Breast epithelium (tissue), 4 donors: ENCODE data around the gene CCDC127. TPM values are rescaled to one million over a fixed set of nuclear protein-coding genes. Genes with fewer than 3 reads are reported as not detected.

Source experiments
- DNase-seq, 2 donors: peaks; one replicate each; pipeline ENCODE4 v3.0.0-alpha.2; 2019; ENCODE audit warnings: low spot score in 2 of 2
- H3K27ac ChIP-seq, 2 donors: fragments of 200-600 bp; sonication (generic) in 1 of 2; one replicate each; pipeline ENCODE4 v1.5.1; 2016 to 2019; ENCODE audit warnings: mild to moderate bottlenecking in 1 of 2
- H3K27me3 ChIP-seq, 2 donors: fragments of 200-600 bp; sonication (generic) in 1 of 2; one replicate each; pipeline versions ENCODE4 v1.5.1 to v1.6.0; 2017 to 2019; ENCODE audit warnings: control low read depth in 1 of 2, mild to moderate bottlenecking in 1 of 2
- H3K36me3 ChIP-seq: fragments of 200-600 bp; one replicate; pipeline ENCODE4 v1.5.1; 2019
- H3K4me1 ChIP-seq, 2 donors: fragments of 200-600 bp; sonication (generic); one replicate each; pipeline ENCODE4 v1.5.1; 2016 to 2019; ENCODE audit warnings: control low read depth in 1 of 2
- H3K4me3 ChIP-seq, 3 donors: fragments of 200-600 bp; sonication (generic); 1 replicate in 2 of 3; 2 replicates in 1 of 3; pipeline ENCODE4 v1.5.1; 2016 to 2019; ENCODE audit warnings: mild to moderate bottlenecking in 3 of 3, moderate library complexity in 2 of 3
- H3K9me3 ChIP-seq, 2 donors: fragments of 200-600 bp; sonication (generic) in 1 of 2; one replicate each; pipeline ENCODE4 v1.5.1; 2016 to 2019; ENCODE audit warnings: control low read depth in 1 of 2
- POLR2A ChIP-seq: fragments of 450-650 bp; IDR thresholded peaks from one replicate; pipeline ENCODE4 v1.6.1; 2016; ENCODE audit warnings: antibody characterized with exemption, mild to moderate bottlenecking, moderate library complexity
- POLR2AphosphoS5 ChIP-seq, 3 donors: sonication (generic); formaldehyde crosslinking; IDR thresholded peaks; one replicate each; pipeline ENCODE4 v1.6.1; 2017; ENCODE audit warnings: antibody characterized with exemption in 3 of 3
- intact Hi-C: fragments of 100-400 bp; cut with DNase I; formaldehyde crosslinking; loops from one replicate; pipeline ENCODE4 v1.15.1; 2023; ENCODE audit warnings: low total_unique reads
- total RNA-seq, 3 donors: library from RNA; depleted of rRNA; stranded (reverse); fragments of >200 nt; gene quantifications; one replicate each; pipeline ENCODE4 v1.1.0, GENCODE V29; 2016
- TF ChIP-seq, protein P1 (sequence below), 3 donors: fragments of 450-650 bp; IDR thresholded peaks; one replicate each; pipeline ENCODE4 v1.5.1; 2016 to 2017; ENCODE audit warnings: antibody characterized with exemption in 3 of 3, mild to moderate bottlenecking in 3 of 3, moderate library complexity in 3 of 3

The CCDC127 gene
- total RNA-seq, 3 donors from 2014 or later, result 5.0 to 5.6 (median 5.3) TPM

DNA sequence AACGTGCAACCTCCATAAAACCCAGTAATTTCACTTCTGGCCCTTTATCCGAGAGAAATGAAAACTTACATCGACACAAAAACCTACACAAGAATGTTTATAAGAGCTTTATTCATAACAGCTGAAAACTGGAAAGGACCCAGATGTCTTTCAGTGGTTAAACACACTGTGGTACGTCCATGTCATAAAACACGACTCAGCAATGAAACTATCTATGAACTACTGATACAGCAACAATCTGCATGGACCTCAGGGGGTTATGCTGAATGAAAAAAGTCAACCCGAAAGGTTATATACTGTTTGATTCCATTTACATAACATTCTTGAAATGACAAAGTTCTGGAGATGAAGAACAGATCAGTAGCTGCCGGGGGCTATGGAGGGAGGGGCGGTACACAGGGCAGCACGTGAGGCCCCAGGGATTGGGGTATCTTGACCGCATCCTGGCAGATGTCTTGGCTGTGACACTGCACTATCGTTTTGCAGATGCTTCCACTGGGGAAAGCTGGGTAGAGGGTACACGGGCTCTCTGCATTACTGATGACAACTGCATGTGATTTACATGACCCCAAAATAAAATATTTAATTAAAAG, 4.1 kb downstream of the CCDC127 start:
- no peak for DNase-seq

DNA sequence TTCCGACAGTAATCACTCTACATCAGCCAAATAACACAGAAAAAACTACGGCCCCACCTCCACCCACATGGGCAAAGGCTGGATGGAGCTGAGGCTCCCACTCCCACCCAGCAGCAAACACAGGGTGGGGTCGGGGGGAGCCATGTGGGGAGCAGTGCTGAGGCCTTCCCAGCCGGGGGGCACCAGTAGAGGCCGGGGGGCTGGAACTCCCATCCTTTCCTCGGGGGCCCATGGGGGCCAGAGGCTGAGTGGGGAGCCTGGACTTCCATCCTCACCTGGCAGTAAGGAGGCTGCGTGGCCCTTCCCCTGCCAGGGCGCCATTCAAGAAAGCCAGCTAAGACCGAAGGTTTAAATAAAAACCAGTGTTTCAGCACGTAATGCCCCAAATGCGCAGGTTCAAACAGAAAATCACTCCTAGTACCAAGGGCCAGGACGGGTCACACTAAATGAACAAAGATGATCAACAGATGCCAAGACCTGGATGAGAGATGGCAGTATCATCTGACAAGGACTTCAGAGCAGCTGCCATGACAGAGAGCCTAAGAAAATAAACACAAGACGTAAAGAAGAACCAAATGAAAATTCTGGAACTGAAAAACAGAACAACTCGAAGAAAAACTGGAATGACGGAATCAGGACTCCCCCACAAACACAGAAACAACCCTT, 9.4 kb downstream of the CCDC127 start:
- H3K9me3 ChIP-seq, result no peaks in the 10 kb centered on the region
- TF ChIP-seq POLR2AphosphoS5 (IDR thresholded peaks at IDR 0.05) (no peak), POLR2A (no peak)
- TF ChIP-seq, protein P1, sequence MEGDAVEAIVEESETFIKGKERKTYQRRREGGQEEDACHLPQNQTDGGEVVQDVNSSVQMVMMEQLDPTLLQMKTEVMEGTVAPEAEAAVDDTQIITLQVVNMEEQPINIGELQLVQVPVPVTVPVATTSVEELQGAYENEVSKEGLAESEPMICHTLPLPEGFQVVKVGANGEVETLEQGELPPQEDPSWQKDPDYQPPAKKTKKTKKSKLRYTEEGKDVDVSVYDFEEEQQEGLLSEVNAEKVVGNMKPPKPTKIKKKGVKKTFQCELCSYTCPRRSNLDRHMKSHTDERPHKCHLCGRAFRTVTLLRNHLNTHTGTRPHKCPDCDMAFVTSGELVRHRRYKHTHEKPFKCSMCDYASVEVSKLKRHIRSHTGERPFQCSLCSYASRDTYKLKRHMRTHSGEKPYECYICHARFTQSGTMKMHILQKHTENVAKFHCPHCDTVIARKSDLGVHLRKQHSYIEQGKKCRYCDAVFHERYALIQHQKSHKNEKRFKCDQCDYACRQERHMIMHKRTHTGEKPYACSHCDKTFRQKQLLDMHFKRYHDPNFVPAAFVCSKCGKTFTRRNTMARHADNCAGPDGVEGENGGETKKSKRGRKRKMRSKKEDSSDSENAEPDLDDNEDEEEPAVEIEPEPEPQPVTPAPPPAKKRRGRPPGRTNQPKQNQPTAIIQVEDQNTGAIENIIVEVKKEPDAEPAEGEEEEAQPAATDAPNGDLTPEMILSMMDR (IDR thresholded peaks at IDR 0.05), result no peak
- no peak overlapping the region for H3K27ac ChIP-seq
- no peak overlapping the region for H3K4me3 ChIP-seq
- H3K36me3 ChIP-seq, result no peaks in the 10 kb centered on the region
- DNase-seq, result no peak
- H3K27me3 ChIP-seq, result no peaks in the 10 kb centered on the region
- H3K4me1 ChIP-seq, result no peaks in the 10 kb centered on the region
- intact Hi-C loops, result no loop called here

More for the DNA sequence above, 4.1 kb downstream of the CCDC127 start:
- Histone ChIP-seq H3K36me3 (no peaks in the 10 kb centered on the region), H3K9me3 (no peaks in the 10 kb centered on the region), H3K4me3 (no peak overlapping the region), H3K27me3 (no peaks in the 10 kb centered on the region), H3K4me1 (no peaks in the 10 kb centered on the region), H3K27ac (no peak overlapping the region)
- intact Hi-C loops, result no loop called here
- TF ChIP-seq POLR2A, result no peak
- TF ChIP-seq, protein P1 (IDR thresholded peaks at IDR 0.05), result no peak
- TF ChIP-seq POLR2AphosphoS5 (IDR thresholded peaks at IDR 0.05), result no peak

DNA sequence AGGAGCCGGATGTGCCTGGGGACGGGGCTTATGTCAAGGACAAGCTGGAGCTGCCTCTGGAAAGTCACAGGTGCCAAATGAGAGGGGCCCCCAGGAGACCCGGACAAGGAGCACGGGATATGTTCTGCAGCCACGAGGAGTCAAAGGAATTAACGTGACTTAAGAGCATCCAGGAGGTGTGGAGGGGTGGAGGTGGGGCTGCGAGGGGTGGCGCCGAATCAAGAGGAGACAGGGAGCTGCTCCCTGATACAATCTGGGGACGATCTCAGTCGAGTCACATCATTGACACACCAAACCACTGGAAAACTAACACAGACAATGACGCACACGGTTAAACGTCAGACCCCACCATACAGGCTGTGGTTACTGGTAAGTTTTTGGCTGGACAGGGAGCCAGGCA, 10.4 kb downstream of the CCDC127 start:
- Histone ChIP-seq H3K27ac (no peak overlapping the region), H3K36me3 (no peaks in the 10 kb centered on the region), H3K9me3 (no peaks in the 10 kb centered on the region), H3K27me3 (no peaks in the 10 kb centered on the region), H3K4me1 (no peaks in the 10 kb centered on the region), H3K4me3 (no peak overlapping the region)
- no peak for DNase-seq
- intact Hi-C loops, result no loop called here
- no peak for TF ChIP-seq POLR2AphosphoS5 (IDR thresholded peaks at IDR 0.05)
- TF ChIP-seq, protein P1 (IDR thresholded peaks at IDR 0.05), result no peak
- TF ChIP-seq POLR2A, result no peak

DNA sequence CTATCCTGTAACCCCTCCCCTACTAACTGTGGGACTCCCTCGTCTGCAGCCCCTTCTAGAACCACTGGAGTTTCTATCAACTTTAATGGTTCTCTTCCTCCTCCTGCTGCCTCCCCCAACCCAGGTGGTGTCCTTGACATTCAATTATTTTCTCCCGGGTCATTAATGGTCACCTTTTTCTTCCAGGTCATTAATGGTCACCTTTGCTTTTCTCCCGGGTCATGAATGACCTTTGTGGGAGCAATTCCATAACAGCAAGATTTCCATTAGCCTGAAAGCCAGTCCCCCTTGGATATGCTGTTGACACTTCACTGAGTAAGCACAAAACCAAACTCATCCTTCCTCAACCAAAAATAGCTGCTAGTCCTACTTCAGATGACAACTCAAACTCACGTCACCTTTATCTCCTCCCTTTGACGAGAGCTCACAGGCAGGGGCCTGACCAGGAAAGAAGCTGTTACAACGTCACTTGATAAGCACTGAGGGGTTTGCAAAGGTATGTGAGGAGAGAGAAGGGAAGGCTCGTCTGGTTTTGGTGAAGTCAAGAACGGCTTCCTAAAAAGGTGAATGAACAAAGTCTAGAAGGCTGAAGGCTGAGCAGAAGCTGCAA, 10.9 kb downstream of the CCDC127 start:
- intact Hi-C loops, result no loop called here
- no peak for TF ChIP-seq POLR2A
- H3K27me3 ChIP-seq, result no peaks in the 10 kb centered on the region
- no peaks in the 10 kb centered on the region for H3K36me3 ChIP-seq
- no peak overlapping the region for H3K4me3 ChIP-seq
- H3K27ac ChIP-seq, result no peak overlapping the region
- H3K4me1 ChIP-seq, result no peaks in the 10 kb centered on the region
- no peak for DNase-seq
- no peaks in the 10 kb centered on the region for H3K9me3 ChIP-seq

DNA sequence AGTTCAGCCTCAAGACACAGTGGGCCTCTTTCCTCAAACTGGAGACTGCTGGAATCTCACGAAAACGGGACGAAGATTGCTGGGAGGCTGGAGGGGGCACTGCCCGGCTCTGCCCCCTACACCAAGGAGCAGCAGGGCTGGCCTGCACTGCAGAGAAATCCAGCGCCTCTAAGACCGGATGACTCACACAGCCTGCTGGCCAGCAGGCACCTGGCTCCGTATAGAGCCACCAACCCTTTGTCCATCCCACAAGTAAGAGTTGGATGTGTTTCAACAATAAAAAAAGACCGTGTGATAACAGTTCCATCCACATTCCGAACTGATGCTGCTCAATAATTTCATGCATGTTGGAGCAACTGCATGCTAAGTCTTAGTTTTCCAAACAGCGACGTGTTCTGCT, 11.5 kb downstream of the CCDC127 start:
- no peaks in the 10 kb centered on the region for H3K27me3 ChIP-seq
- H3K4me3 ChIP-seq, result no peak overlapping the region
- no peaks in the 10 kb centered on the region for H3K4me1 ChIP-seq
- TF ChIP-seq POLR2A, result no peak
- TF ChIP-seq, protein P1 (IDR thresholded peaks at IDR 0.05), result no peak
- TF ChIP-seq POLR2AphosphoS5 (IDR thresholded peaks at IDR 0.05), result no peak
- H3K36me3 ChIP-seq, result no peaks in the 10 kb centered on the region
- intact Hi-C loops, result no loop called here
- no peak overlapping the region for H3K27ac ChIP-seq
- no peaks in the 10 kb centered on the region for H3K9me3 ChIP-seq
- DNase-seq, result no peak
